HepG2 (cell line): Measurements from ENCODE around the gene CTIF. TPM values are rescaled to one million over a fixed set of nuclear protein-coding genes. Genes with fewer than 3 reads are reported as not detected.

Source experiments
- ATAC-seq: fragments of 200-7000 bp; cut with Tn5 transposase; 3 replicates; pipeline ENCODE4 v1.9.1; 2020; ENCODE audit warnings: mild to moderate bottlenecking, moderate library complexity
- BruUV-seq: library from RNA; stranded (reverse); fragments of 400-500 nt; replicated peaks from 2 replicates; lab custom pipeline; 2021; lab: Mats Ljungman, UMichigan
- CTCF ChIA-PET: fragments of 300-600 bp; formaldehyde crosslinking; extraction: SDS; loops from one replicate; lab custom pipeline; 2021; ENCODE audit warnings: low total read pairs, inconsistent platforms, low intra/inter-chr PET ratio; lab: Yijun Ruan, JAX
- POLR2A ChIA-PET: fragments of 350-600 bp; sonication (Branson Sonifier 250); formaldehyde crosslinking; loops from one replicate; lab custom pipeline; 2020; ENCODE audit warnings: antibody characterized with exemption, inconsistent platforms; lab: Yijun Ruan, JAX
- DNase-seq: peaks from one replicate; pipeline ENCODE4 v3.0.0-alpha.2; 2015; ENCODE audit warnings: low spot score
- FAIRE-seq: peaks from 3 replicates; lab custom pipeline; 2011; peaks lifted over from hg19 to GRCh38; lab: Jason Lieb, UNC
- H2AFZ ChIP-seq: one replicate; pipeline ENCODE4 v1.6.1; 2011; ENCODE audit warnings: low read length, inconsistent platforms
- H3K27ac ChIP-seq: fragments of 300-600 bp; 3 replicates; pipeline ENCODE4 v1.8.0; 2011; ENCODE audit warnings: mixed run types, mild to moderate bottlenecking, mixed read lengths, low read length, inconsistent platforms; ENCODE audit not compliant: insufficient read depth; ENCODE audit errors: extremely low read length
- H3K27me3 ChIP-seq, 2 experiments: fragments of 200-600 bp in 1 of 2; 2 replicates in 1 of 2; 3 replicates in 1 of 2; pipeline versions ENCODE4 v1.6.0 to v1.8.0; 2011; ENCODE audit warnings: low read length in 2 of 2, mild to moderate bottlenecking in 2 of 2, moderate library complexity in 2 of 2, inconsistent platforms in 1 of 2; ENCODE audit not compliant: insufficient read depth in 2 of 2, control insufficient read depth in 1 of 2
- H3K36me3 ChIP-seq, 2 experiments: fragments of 200-600 bp in 1 of 2; replicated peaks in 1 of 2; 2 replicates in 1 of 2; 3 replicates in 1 of 2; pipeline versions ENCODE4 v1.5.1 to v1.8.0; 2011; ENCODE audit warnings: low read length in 2 of 2, inconsistent platforms in 1 of 2; ENCODE audit not compliant: insufficient read depth in 2 of 2, control insufficient read depth in 1 of 2
- H3K4me1 ChIP-seq: 2 replicates; pipeline ENCODE4 v1.5.1; 2012; ENCODE audit warnings: low read length, inconsistent platforms; ENCODE audit not compliant: insufficient read depth
- H3K4me2 ChIP-seq: 2 replicates; pipeline ENCODE4 v1.6.0; 2011; ENCODE audit warnings: low read depth, low read length, inconsistent platforms
- H3K4me3 ChIP-seq, 3 experiments: fragments of 200-600 bp in 1 of 3; sonication (generic), shearing (Covaris generic) in 1 of 3; replicated peaks in 1 of 3; 2 replicates each; pipeline ENCODE4 v1.5.1; 2011 to 2016; ENCODE audit warnings: low read length in 3 of 3, inconsistent platforms in 2 of 3, low read depth in 2 of 3, mild to moderate bottlenecking in 2 of 3, control low read depth in 1 of 3, mixed read lengths in 1 of 3; ENCODE audit not compliant: insufficient read depth in 1 of 3
- H3K79me2 ChIP-seq: one replicate; pipeline ENCODE4 v1.6.1; 2011; ENCODE audit warnings: low read length, inconsistent platforms; ENCODE audit not compliant: insufficient read depth
- H3K9ac ChIP-seq: 2 replicates; pipeline ENCODE4 v1.6.0; 2011; ENCODE audit warnings: mild to moderate bottlenecking, low read depth, low read length, inconsistent platforms; ENCODE audit not compliant: insufficient read depth
- H3K9me3 ChIP-seq: 2 replicates; pipeline ENCODE4 v1.5.1; 2012; ENCODE audit warnings: mild to moderate bottlenecking, low read length
- H4K20me1 ChIP-seq: 2 replicates; pipeline ENCODE4 v1.6.0; 2011; ENCODE audit warnings: inconsistent platforms, mild to moderate bottlenecking, low read length, moderate library complexity; ENCODE audit not compliant: insufficient read depth
- ATAD3A ChIP-seq: sonication (generic); formaldehyde crosslinking; IDR thresholded peaks from 2 replicates; pipeline ENCODE4 v1.4.0; 2020; ENCODE audit warnings: missing genetic modification reagents
- FOXA3 ChIP-seq: IDR thresholded peaks from 2 replicates; pipeline ENCODE4 v1.6.1; 2016; ENCODE audit warnings: missing genetic modification reagents, missing compliant biosample characterization
- GLI4 ChIP-seq: sonication (generic); formaldehyde crosslinking; IDR thresholded peaks from 2 replicates; pipeline ENCODE4 v1.5.1; 2020; ENCODE audit warnings: missing genetic modification reagents, mild to moderate bottlenecking, moderate library complexity, borderline replicate concordance
- HMG20B ChIP-seq: conservative IDR thresholded peaks from 2 replicates; pipeline ENCODE4 v1.6.1; 2016; ENCODE audit warnings: missing genetic modification reagents, missing compliant biosample characterization
- HNRNPK ChIP-seq: fragments of 200-400 bp; formaldehyde crosslinking; IDR thresholded peaks from 2 replicates; pipeline ENCODE4 v1.6.1; 2018; ENCODE audit warnings: low read length, low read depth, moderate library complexity, mild to moderate bottlenecking; ENCODE audit not compliant: poor library complexity, severe bottlenecking
- HOXA3 ChIP-seq: sonication (generic); formaldehyde crosslinking; IDR thresholded peaks from 2 replicates; pipeline ENCODE4 v1.5.0; 2020; ENCODE audit warnings: missing genetic modification reagents
- MEIS2 ChIP-seq: sonication (generic); formaldehyde crosslinking; IDR thresholded peaks from 2 replicates; pipeline ENCODE4 v1.9.0; 2021; ENCODE audit warnings: mild to moderate bottlenecking, missing genetic modification reagents
- MNT ChIP-seq: fragments of 450-650 bp; IDR thresholded peaks from 2 replicates; pipeline ENCODE4 v1.6.1; 2016
- MTF1 ChIP-seq: sonication (generic); formaldehyde crosslinking; IDR thresholded peaks from 2 replicates; pipeline ENCODE4 v1.5.0; 2020; ENCODE audit warnings: missing genetic modification reagents
- NCOA2 ChIP-seq: sonication (generic); formaldehyde crosslinking; IDR thresholded peaks from 2 replicates; pipeline ENCODE4 v1.8.0; 2022; ENCODE audit warnings: inconsistent platforms
- NCOR1 ChIP-seq: fragments of 200-600 bp; sonication (generic); IDR thresholded peaks from 2 replicates; pipeline ENCODE4 v1.7.0; 2017; ENCODE audit warnings: antibody characterized with exemption, low read length, borderline replicate concordance
- NR0B2 ChIP-seq: sonication (generic); formaldehyde crosslinking; IDR thresholded peaks from 2 replicates; pipeline ENCODE4 v1.4.0; 2020; ENCODE audit warnings: mild to moderate bottlenecking, missing genetic modification reagents
- RFXAP ChIP-seq: sonication (generic); formaldehyde crosslinking; IDR thresholded peaks from 2 replicates; pipeline ENCODE4 v1.4.0; 2020; ENCODE audit warnings: missing genetic modification reagents, borderline replicate concordance
- SALL1 ChIP-seq: sonication (generic); formaldehyde crosslinking; IDR thresholded peaks from 2 replicates; pipeline ENCODE4 v1.8.0; 2022; ENCODE audit warnings: mild to moderate bottlenecking, missing genetic modification reagents
- SRF ChIP-seq: IDR thresholded peaks from 2 replicates; pipeline ENCODE4 v1.6.1; 2011; ENCODE audit warnings: mild to moderate bottlenecking, low read depth, low read length, moderate library complexity
- ZNF138 ChIP-seq: sonication (generic); formaldehyde crosslinking; IDR thresholded peaks from 2 replicates; pipeline ENCODE4 v1.5.0; 2020; ENCODE audit warnings: mild to moderate bottlenecking, low read depth, missing genetic modification reagents
- ZNF274 ChIP-seq: sonication (generic); formaldehyde crosslinking; IDR thresholded peaks from 2 replicates; pipeline ENCODE4 v1.5.1; 2020; ENCODE audit warnings: mild to moderate bottlenecking, missing genetic modification reagents
- ZNF446 ChIP-seq: sonication (generic); formaldehyde crosslinking; IDR thresholded peaks from 2 replicates; pipeline ENCODE4 v1.5.0; 2020; ENCODE audit warnings: mild to moderate bottlenecking, missing genetic modification reagents
- ZNF598 ChIP-seq: sonication (generic); formaldehyde crosslinking; IDR thresholded peaks from 2 replicates; pipeline ENCODE4 v1.5.1; 2020; ENCODE audit warnings: mild to moderate bottlenecking, missing genetic modification reagents, borderline replicate concordance
- ZNF784 ChIP-seq: sonication (generic); formaldehyde crosslinking; IDR thresholded peaks from 2 replicates; pipeline ENCODE4 v1.5.1; 2020; ENCODE audit warnings: missing genetic modification reagents, mild to moderate bottlenecking, borderline replicate concordance
- WGBS: methylation state at CpG from one replicate; pipeline ENCODE4 v1.1.6; 2017; ENCODE audit warnings: low lambda C conversion rate; 5-methylcytosine and 5-hydroxymethylcytosine counted together
- in situ Hi-C: cut with HindIII; loops from 2 replicates; pipeline ENCODE4 v1.10.0; 2017; ENCODE audit warnings: low pct_unique_long_range_greater_than_20kb; ENCODE audit not compliant: extremely low pct_ligation_motif_present
- intact Hi-C: fragments of 100-400 bp; cut with micrococcal nuclease; formaldehyde crosslinking; loops from one replicate; pipeline ENCODE4 v1.10.0; 2022; ENCODE audit not compliant: unreplicated experiment
- polyA plus RNA-seq, 8 experiments: library from polyadenylated mRNA; depleted of rRNA in 3 of 8; stranded (reverse) in 7 of 8; unstranded in 1 of 8; fragments of >200 nt; fragmentation: Illumina TruSeq in 4 of 8; extraction: Trizol in 4 of 8; gene quantifications; 2 replicates each; pipeline versions ENCODE4 v1.2.1 to v1.2.3, GENCODE V29; 2011 to 2016; ENCODE audit warnings: low read depth in 4 of 8, missing spikeins in 1 of 8, mixed read lengths in 1 of 8; ENCODE audit not compliant: insufficient read depth in 1 of 8
- total RNA-seq, 5 experiments: library from RNA; depleted of rRNA; stranded (reverse); fragments of >200 nt; fragmentation: Illumina TruSeq; extraction: Trizol; gene quantifications; 2 replicates each; pipeline ENCODE4 v1.2.3, GENCODE V29; 2016; ENCODE audit warnings: low read depth in 1 of 5

Gene CTIF
- total and polyA plus RNA-seq, 2 of the 13 experiments (the other 11 are each of a cell fraction or from before 2014, with no cell fraction given) = 18.2 to 28.0 TPM

- no peak for TF ChIP-seq HMG20B (CRISPR knock-in tag)
- no peak for TF ChIP-seq SALL1 (CRISPR knock-in tag)
- TF ChIP-seq, all 625 proteins: peak for 3
Measured at GRCh38 chr18:48875314-48875941, 336.6 kb downstream of the CTIF start (continued).

- H3K9me3 ChIP-seq = no peaks in the 10 kb centered on the region
- H3K36me3 ChIP-seq = no peaks in the 10 kb centered on the region
- no peak overlapping the region for H2AFZ ChIP-seq
- FAIRE-seq = no peak
- DNase-seq = peak; percentile 69
- peak overlapping the region; percentile 74 for H3K4me2 ChIP-seq
- H3K9ac ChIP-seq = peak overlapping the region; percentile 47
- H3K4me3 ChIP-seq = peak overlapping the region in 2 of 3 experiments; percentile 14 to 57; a peak in 3 of 6 replicates
- ATAC-seq = peak; percentile 83
- no TSS peak for BruUV-seq
- no peaks in the 10 kb centered on the region for H3K79me2 ChIP-seq
- no peaks in the 10 kb centered on the region; a peak in 1 of 5 replicates for H3K27me3 ChIP-seq
- H3K27ac ChIP-seq = no peak overlapping the region
- POLR2A ChIA-PET = interaction anchor here (0.8 to 2.3 kb wide), 2 partner anchors 17 to 19 kb away, joined by 3 to 11 read pairs; no protein-coding TSS in a partner anchor
- H4K20me1 ChIP-seq = no peaks in the 10 kb centered on the region
- intact Hi-C loops = loop anchor here (1.0 kb wide), 1 partner anchor 20 kb away; no protein-coding TSS in a partner anchor
- in situ Hi-C loops = no loop called here
- H3K4me1 ChIP-seq = peaks cover 76% of the 10 kb centered on the region
- CTCF ChIA-PET = no interaction called here
- WGBS = 21% methylated on average over 6 of the region's 15 CpGs
- TF ChIP-seq SRF = no peak
- no peak for TF ChIP-seq NCOA2 (CRISPR knock-in tag)
- peak; percentile 15; the same call in 1 of the 2 replicates for TF ChIP-seq HOXA3 (CRISPR knock-in tag)
- TF ChIP-seq ZNF598 = 0 out of 2 replicates have a peak, but pooled peaks have one; percentile 45
- TF ChIP-seq FOXA3 (CRISPR knock-in tag) = no peak
- no peak for TF ChIP-seq ZNF138 (CRISPR knock-in tag)
- no peak for TF ChIP-seq ZNF446 (CRISPR knock-in tag)
- 0 out of 2 replicates have a peak, but pooled peaks have one; percentile 42 for TF ChIP-seq NR0B2 (CRISPR knock-in tag)
- no peak for TF ChIP-seq MNT
- 0 out of 2 replicates have a peak, but pooled peaks have one; percentile 58 for TF ChIP-seq ZNF274
- TF ChIP-seq MTF1 (CRISPR knock-in tag) = no peak
- no peak for TF ChIP-seq RFXAP (CRISPR knock-in tag)
- no peak for TF ChIP-seq ATAD3A (CRISPR knock-in tag)
- no peak for TF ChIP-seq NCOR1
- no peak for TF ChIP-seq GLI4 (CRISPR knock-in tag)
- TF ChIP-seq ZNF784 (CRISPR knock-in tag) = 0 out of 2 replicates have a peak, but pooled peaks have one; percentile 35
- no peak for TF ChIP-seq MEIS2 (CRISPR knock-in tag)
- no peak for TF ChIP-seq HNRNPK
Measured at GRCh38 chr18:48875942-48876511, 337.2 kb downstream of the CTIF start.
